Epidermal melanocyte (primary cell): ENCODE results near the gene DTNA.

Experiments
- DNase-seq: peaks from one replicate; pipeline ENCODE4 v3.0.0; 2011; ENCODE audit warnings: low spot score; ENCODE audit not compliant: insufficient read length

DTNA gene

GRCh38 chr18:34805878-34806351, 95.8 kb downstream of the DTNA start:
- DNase-seq, result no peak

- no peak for DNase-seq
These were observed 96.4 kb downstream of the DTNA start for GRCh38 chr18:34806527-34806926.

- DNase-seq, result no peak
These were observed 97.2 kb downstream of the DTNA start for GRCh38 chr18:34807106-34807796.

- DNase-seq, result no peak
These were observed 98.3 kb downstream of the DTNA start for GRCh38 chr18:34808389-34808788.

GRCh38 chr18:34809451-34810072, 99.5 kb downstream of the DTNA start:
- DNase-seq, result no peak

GRCh38 chr18:34816183-34816582, 106.1 kb downstream of the DTNA start:
- DNase-seq, result no peak

- DNase-seq, result no peak
These were observed 107.5 kb downstream of the DTNA start for GRCh38 chr18:34817636-34818035.

GRCh38 chr18:34818064-34818463, 108.0 kb downstream of the DTNA start:
- DNase-seq, result no peak

- DNase-seq, result no peak
These were observed 110.4 kb downstream of the DTNA start for GRCh38 chr18:34820360-34821065.

- DNase-seq, result no peak
These were observed 111.6 kb downstream of the DTNA start for GRCh38 chr18:34821669-34822210.

- DNase-seq, result no peak
These were observed 118.0 kb downstream of the DTNA start for GRCh38 chr18:34828093-34828492.

- no peak for DNase-seq
These were observed 124.8 kb downstream of the DTNA start for GRCh38 chr18:34834897-34835296.

GRCh38 chr18:34835466-34835865, 125.4 kb downstream of the DTNA start:
- no peak for DNase-seq

GRCh38 chr18:34837769-34838272, 127.7 kb downstream of the DTNA start:
- peak; percentile 19 for DNase-seq

GRCh38 chr18:34838669-34839068, 128.6 kb downstream of the DTNA start:
- DNase-seq, result no peak

GRCh38 chr18:34840256-34840826, 130.2 kb downstream of the DTNA start:
- DNase-seq, result no peak

- no peak for DNase-seq
These were observed 131.8 kb downstream of the DTNA start for GRCh38 chr18:34841891-34842290.

- no peak for DNase-seq
These were observed 134.0 kb downstream of the DTNA start for GRCh38 chr18:34844072-34844471.

GRCh38 chr18:34844732-34845459, 134.8 kb downstream of the DTNA start:
- no peak for DNase-seq

GRCh38 chr18:34847408-34847807, 137.3 kb downstream of the DTNA start:
- DNase-seq, result no peak

- DNase-seq, result no peak
These were observed 138.1 kb downstream of the DTNA start for GRCh38 chr18:34848156-34848555.
